Effector CD8-positive, alpha-beta T cell (primary cell): ENCODE data around the gene CSF3.

Experiments used
- DNase-seq: peaks from one replicate; lab custom pipeline; 2025; lab: John Stamatoyannopoulos, UW

CSF3 gene

DNA sequence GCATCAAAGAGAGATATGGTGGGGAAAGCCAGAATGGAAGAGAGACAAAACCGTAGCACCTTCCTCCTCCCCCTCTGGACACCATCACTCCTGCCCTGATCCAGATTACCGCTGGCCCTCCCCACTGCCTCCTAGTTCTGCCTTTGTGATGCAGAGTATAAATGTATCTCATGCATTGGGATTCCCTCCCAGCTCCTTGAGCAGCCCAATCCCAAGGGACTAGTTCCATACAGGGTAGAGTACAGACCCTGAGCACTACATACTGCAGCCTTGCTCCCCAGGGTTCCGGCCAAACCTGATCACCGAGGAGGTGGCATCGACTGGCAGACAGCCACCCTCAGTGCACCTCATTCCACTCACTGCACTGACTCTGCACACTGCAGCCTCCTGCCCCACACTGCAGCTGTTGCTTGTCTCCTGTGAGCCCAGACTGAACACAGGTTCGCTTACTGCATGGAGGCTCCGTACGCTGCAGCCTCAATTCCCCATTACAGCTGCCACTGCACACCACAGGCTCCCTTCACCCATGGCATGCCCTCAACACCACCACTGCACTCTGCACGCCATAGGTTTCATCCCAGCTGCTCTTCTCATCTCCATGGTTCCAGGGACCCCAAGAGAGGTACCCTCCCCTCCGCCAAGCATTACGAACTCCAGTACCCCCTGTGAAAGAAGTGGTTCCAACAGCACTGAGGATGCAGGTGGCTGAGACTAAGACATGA is 45.8 kb downstream of the CSF3 start:
- DNase-seq = no peak

DNA sequence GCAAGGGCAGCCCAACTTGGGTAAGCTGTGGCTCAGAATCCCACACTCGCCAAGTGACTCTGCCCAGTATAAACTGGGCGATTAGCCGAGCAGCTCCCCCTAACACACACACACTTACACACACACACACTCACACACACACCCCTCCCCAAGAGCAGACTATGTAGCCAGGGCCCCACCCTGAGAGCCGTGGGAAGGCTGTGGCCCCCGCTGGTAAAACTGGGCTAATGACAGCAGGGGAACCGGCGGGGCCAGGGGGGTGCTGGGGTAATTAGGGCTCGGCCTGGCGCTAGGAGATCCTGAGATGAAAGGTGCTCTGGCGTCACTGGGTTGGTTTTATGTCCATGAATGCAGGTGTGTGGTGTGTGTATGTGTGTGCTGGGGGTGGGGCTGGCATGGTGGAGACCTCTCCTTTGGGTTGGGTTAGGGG is 46.4 kb downstream of the CSF3 start:
- DNase-seq = no peak

- peak; percentile 51 for DNase-seq
These were observed 47.3 kb downstream of the CSF3 start, which contains the start of gene THRA for GRCh38 chr17:40062329-40063186. THRA (plus strand) TSS chr17:40062965; CDS start chr17:40074489, 11,524 bp downstream.

GRCh38 chr17:40063187-40063771 is 48.0 kb downstream of the CSF3 start:
- no peak for DNase-seq

- DNase-seq = no peak
These were observed 48.8 kb downstream of the CSF3 start for GRCh38 chr17:40063901-40064531.

GRCh38 chr17:40064971-40065768 is 49.9 kb downstream of the CSF3 start:
- DNase-seq = no peak

- no peak for DNase-seq
These were observed 50.7 kb downstream of the CSF3 start for GRCh38 chr17:40065769-40066510.
